ENCODE measurements around the gene EHMT2.
"Not testable (repeated sequence)": the region's sequence is repeated elsewhere in the genome, so short reads cannot be mapped to it uniquely, and the experiment has no call there.

EHMT2 gene

DNA sequence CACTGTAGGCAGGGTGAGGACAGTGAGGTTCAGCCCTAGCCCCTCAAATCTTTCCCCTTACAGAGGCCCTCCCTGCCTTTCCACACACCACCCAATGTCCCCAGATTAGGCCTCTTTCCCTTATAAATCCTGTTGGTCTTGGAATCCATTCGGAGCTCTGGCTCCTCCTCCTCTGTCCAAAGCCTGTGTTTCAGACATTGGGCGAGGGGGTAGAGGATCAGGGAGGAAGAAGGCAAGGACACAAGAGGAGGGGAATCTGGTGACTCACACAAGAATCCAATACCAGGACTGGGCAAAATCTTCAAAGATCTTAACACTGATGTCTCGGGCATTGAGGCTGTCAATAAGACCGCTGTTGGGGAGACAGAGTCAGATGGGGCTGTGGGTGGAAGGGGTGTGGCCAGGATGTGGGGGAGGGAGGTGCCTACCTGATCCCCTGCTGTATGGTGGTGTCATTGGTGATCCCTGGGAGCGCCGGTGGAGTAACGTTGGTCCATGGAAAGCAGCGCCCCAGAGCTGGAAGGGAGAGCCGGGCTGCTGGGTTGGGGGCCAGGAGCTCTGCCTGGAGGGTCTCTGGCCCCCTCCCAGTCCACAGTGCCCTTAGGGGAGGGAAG, 26.3 kb downstream of the EHMT2 start:
- DNase-seq (ENCODE audit: low spot score): no peak

DNA sequence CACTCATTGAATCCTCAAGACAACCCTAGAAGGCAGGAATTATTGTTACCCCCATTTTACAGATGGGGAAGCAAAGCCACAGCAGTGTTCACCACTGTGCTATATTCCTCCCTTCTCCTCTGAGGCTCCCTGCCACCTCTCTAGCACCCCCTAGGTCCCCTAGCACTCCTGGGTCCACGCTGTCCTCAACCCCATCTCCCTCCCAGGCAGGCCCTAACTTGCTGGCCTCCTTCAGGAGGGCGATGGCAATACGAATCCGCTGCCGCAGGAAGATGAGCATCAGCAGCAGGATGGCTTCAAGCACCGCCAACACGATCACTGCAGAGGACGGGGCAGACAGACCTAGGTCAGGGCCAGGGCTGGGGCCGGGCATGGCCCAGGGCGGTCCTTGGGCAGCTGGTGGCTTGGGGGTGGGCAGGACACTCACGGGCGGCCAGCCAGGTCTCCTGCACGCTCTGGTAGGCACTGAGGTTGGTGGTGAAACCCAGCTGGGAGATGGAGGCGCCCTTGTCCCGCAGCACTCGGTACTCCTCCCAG, 27.0 kb downstream of the EHMT2 start:
- peak; percentile 35 for DNase-seq (ENCODE audit: low spot score)

DNA sequence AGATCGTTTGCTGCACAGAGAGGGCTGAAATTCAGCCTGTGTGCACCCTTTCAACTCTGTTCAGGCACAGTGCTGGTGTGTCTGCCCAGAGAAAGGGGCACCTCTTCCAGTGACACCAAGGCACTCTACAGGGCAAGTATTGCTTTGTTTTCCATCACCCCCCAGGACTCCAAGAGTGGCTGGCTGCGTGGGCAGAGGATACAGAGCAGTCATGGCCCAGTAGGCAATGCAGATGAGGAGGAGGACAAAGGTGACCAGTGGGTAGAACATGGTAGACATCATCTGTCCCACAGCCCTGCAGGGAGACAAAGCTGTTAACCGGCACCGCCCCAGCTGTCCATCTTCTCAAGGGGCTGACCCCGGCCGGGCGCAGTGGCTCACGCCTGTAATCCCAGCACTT, 28.2 kb downstream of the EHMT2 start:
- no peak for DNase-seq (ENCODE audit: low spot score)

DNA sequence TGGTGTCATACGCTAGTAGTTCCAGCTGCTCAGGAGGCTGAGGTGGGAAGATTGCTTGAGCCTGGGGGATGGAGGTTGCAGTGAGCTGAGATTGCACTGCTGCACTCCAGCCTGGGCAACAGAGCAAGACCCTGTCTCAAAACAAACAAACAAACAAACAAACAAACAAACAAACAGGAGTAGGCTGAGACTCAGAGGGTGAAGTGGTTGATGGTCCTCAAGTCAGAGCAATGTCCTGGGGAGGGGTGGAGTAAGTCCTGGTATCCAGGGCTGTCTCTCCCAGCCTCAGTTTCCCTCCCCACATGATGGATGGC, 28.9 kb downstream of the EHMT2 start:
- not testable (repeated sequence) for DNase-seq (ENCODE audit: low spot score)

DNA sequence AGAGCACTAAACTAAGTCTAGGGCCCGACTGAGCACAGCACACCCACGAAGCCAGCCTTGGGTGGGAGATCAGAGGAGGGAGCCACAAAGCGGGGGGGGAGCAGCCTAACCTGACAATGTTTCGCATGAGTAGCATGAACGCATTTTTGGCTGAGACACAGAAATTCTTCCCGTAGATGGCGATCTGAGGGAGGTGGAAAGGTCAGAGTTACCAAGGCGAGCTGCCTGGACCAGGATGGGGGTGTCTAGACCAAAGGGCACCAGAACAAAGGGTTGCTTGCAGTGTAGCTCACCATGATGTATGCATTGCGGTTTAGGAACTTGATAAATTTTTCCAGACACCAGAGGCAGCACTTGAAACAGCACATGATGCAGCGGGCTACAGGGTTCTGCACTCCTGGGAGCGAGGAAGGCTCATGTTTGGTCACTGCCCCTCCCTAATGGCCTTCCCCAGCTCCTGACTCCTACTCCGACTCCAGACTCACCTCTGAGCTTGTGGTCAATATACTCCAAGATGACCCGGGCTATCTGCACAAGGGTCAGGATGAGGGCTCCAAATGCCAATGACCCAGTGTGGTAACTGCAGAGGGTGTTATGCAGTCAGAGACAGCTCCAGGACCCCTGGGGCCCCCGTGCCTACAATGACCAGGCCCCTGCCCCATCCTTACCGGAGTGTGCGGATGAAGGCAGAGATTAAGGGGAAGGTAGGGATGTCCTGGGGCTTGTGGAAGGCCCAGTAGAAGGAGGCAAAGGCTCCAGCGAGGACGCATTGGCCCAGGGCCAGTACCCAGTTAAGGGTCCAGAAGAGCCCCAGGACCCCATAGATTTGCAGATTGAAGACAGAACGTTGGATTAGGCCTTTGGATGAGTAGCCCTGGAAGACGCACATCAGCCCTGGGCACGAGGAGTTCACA, 32.0 kb downstream of the EHMT2 start:
- no peak for DNase-seq (ENCODE audit: low spot score)

DNA sequence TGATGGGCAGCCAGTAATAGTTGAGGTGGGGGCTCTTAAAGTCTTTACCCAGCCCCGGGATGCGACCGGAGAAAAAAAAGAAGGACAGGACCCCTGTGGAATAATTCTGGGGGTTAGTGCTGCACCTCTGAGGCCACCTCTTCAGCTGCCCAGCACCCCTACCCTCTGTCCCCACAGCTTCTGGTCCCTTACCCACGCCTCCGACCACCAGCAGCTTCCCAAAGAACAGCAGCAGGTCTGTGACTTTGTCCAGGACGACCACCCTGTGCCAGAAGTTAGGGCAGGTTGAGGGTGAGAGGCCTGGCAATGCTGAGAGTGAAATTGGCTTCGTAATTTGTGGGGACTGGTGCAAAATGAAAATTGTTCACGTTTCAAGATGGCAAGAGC, 32.7 kb downstream of the EHMT2 start:
- DNase-seq (ENCODE audit: low spot score): no peak

DNA sequence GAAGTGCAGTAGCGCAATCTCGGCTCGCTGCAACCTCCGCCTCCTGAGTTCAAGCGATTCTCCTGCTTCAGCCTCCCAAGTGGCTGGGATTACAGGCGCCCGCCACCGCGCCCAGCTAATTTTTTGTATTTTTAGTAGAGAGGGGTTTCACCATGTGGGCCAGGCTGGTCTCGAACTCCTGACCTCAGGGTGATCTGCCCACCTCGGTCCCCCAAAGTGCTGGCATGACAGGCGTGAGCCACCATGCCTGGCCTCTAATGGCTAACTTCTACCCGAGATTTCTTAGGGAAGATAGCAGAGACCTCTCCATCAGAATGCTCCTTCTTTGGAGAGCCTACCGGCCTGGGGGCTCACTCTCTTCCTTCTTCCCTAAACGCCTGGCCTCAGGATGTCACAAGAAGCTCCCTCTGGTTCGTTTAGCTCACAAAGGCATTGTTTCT, 33.4 kb downstream of the EHMT2 start:
- DNase-seq (ENCODE audit: low spot score): not testable (repeated sequence)

DNA sequence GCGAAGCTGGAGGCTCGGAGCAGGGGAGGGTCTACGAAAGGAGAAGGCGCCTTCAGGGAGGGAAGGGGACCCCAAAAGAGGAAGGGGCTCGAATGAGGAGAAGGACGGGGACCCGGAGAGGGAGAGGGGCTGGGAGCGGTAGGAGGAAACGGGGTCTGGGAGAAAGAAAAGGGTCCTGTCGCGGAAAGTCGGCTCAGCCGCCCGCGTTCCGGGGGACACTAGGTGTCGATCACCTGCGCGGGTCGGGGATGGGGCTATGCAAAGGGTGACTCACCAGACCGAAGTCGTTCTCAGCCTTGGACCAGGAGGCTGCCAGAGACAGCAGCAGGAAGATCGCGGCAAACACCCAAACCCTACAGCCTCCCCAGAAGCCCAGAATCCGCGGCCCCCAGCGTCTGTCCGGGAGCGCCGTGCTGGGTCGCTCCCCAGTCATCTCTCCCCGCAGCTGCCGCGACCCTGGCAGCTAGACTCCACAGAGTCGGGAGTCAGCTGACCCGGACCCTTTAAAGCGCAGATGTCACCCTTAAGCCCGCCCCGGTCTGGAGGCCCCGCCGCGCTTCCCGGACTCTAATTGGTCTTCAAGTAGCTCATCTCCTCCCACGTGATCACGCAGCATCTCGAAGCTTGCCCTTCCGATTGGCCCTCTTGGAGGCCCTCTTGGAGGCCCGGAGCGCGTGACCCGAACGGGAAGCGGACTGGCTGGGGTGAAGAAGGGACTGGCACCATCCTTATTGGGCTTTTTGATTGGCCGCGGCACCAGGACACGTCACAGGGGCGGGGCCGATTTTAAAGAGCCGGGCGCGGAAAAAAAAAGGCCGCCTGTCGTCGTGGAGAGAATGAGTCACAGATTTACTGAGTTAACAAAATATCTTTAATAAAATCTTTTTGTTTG, 34.9 kb downstream of the EHMT2 start, which contains the start of gene NEU1:
TSS of gene NEU1 (minus strand) at position 478 of the 892 bp plus-strand sequence. CDS start at position 433, 45 bp downstream.
- peak; percentile 100 for DNase-seq (ENCODE audit: low spot score)

DNA sequence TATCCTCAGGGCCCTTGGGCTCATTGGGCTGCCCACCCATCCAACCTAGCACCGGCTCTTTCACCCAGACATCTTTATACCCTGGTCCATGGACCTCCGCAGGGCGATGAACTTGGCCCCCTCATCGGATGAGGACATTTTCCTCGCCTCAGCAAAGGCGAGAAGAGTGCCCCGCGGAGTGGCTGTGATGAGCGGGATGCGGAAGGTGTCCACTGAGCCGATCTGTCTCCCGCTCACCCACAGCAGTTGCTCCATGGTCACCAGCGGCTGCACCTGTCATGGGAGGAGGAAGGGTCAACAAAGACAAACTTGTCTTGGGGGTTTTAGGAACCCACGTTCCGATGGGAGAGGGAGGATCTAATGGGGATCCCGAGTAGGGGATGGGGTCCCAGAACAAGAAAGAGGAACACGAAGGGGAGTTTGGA, 35.6 kb downstream of the EHMT2 start:
- no peak for DNase-seq (ENCODE audit: low spot score)

DNA sequence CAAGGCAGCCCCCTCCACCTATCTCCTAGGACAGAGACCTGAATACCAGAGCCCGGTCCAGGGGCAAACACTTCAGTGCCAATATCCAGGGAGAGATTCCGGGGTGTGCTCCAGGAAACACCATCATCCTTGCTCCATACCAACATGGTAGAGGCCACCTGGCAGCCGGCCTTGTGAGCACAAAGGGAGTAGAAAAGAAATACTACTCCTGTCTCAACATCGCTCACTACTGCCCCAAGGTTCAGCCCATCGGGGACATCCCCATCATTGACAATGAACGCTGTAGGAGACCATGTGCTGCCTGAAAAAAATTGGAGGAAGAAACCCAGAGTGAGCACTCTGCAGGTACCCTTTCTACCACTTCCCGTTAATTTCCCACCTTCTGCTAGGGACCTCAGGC, 36.3 kb downstream of the EHMT2 start:
- no peak for DNase-seq (ENCODE audit: low spot score)

DNA sequence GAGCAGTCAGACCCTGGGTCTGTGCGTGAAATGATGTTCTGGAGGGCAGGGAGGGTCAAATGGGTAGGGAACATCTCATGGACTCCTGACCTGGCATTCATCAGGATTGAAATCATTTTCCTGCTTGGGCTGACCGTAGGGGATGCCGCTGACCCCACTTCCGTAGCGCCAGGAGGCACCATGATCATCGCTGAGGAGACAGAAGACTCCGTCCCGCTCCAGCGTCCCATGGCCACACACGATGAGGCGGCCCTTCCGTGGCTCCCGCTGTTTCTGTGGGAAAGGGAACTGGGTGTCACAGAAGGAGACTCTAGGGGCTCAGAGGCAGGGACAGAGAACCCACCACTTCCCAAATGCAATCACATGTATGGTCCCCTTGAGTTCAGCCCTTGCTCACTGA, 37.1 kb downstream of the EHMT2 start:
- no peak for DNase-seq (ENCODE audit: low spot score)

DNA sequence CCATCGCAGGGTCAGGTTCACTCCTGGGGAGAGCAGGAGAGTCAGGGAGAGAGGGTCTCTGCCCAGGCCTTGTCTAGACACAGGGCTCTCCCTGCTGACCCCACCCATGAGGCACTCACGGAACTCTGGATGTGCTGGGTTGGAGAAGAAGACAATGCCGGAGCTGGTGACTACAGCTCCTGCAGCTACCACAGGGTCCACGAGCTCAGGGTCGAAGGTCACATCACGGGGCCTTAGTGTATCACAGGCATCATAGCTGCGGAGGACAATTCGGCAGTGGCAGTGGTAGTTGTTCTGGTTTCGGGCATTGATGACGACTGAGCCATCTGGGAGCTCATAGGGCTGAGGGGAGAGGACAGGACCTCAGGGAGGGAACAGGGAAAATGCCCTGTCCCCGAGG, 37.6 kb downstream of the EHMT2 start:
- no peak for DNase-seq (ENCODE audit: low spot score)

DNA sequence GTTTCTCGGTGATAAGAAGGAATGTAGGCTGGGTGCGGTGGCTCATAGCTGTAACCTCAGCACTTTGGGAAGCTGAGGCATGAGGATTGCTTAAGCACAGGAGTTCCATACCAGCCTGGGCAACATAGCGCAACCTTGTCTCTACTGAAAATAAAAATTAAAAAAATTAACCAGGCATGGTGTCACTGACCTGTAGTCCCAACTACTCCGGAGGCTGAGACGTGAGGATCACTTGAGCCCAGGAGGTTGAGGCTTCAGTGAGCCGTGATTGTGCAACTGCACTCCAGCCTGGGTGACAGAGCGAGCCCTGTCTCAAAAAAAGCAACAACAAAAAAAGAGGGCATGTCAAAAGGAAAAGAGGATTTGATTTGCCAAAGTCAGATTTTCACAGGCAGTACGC, 38.8 kb downstream of the EHMT2 start:
- no peak for DNase-seq (ENCODE audit: low spot score)

DNA sequence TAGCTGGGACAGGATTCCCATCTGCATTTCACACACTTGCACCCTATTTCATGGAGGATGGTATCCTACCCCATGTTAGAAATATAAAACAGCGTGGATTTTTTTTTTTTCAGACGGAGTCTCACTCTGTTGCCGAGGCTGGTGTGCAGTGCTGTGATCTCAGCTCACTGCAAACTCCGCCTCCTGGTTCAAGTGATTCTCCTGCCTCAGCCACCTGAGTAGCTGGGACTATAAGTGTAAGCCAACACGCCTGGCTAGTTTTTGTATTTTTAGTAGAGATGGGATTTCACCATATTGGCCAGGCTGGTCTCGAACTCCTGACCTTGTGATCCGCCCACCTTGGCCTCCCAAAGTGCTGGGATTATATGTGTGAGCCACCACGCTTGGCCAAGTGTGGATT, 39.7 kb downstream of the EHMT2 start:
- not testable (repeated sequence) for DNase-seq (ENCODE audit: low spot score)

DNA sequence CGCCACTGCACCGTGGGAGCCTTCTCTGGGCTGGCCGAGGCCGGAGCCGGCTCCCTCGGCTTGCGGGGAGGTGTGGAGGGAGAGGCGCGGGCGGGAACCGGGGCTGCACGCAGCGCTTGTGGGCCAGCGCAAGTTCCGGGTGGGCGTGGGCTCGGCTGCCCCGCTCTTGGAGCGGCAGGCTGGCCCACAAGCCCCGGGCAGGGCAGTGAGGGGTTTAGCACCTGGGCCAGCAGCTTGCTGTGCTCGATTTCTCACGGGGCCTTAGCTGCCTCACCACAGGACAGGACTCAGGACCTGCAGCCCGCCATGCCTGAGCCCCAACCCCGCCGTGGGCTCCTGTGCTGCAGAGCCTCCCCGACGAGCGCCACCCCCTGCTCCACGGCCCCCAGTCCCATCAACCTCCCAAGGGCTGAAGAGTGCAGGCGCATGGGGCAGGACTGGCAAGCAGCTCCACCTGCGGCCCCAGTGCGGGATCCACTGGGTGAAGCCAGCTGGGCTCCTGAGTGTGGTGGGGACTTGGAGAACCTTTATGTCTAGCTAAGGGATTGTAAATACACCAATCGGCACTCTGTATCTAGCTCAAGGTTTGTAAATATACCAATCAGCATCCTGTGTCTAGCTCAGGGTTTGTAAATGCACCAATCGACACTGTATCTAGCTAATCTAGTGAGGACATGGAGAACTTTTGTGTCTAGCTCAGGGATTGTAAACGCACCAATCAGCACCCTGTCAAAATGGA, 45.3 kb downstream of the EHMT2 start:
- DNase-seq (ENCODE audit: low spot score): not testable (repeated sequence)

DNA sequence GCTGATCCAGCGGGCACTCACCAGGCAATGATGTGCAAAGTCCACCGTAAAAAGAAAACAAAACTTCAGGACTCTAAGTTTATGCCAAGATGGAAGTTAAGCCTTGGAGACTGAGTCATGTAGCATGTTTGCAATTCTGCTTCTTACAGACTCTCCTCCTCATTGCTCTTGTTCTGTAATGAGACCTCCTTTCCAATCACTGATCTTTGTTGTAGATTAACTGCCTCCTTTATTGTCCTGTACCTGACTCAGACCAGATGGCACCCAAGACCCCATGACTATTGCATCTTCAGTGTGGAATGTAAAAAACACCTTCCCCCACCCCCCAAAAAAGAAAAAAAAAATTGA, 46.0 kb downstream of the EHMT2 start:
- DNase-seq (ENCODE audit: low spot score): no peak

DNA sequence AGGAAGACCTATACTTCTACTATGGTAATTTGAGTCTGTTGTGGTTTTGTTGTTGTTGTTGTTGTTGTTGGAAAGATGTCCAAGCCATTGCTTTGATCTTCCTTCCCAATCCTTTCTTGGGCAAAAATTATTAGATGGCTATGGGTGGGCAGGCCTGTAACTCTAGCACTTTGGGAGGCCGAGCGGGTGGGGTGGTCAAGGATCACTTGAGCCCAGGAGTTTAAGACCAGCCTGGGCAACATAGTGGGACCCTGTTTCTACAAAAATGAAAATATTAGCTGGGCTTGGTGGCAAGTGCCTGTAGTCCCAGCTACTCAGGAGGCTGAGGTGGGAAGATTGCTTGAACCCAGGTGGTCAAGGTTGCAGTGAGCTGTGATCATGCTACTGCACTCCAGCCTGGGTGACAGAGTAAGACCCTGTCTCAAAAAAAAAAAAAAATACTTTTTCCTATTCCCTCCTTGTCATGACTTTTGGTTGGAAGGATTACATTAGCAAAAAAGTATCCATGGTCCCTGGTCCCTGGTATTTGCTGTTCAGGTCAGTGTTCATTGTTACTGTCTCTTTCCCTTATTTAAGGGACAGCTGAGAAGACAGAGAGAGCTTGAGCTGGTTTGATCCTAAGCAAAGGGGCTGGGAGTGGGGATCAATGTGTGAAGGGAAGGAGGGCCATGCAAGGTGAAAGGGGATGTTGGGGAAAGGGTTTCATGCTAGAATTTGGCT, 46.6 kb downstream of the EHMT2 start:
- no peak for DNase-seq (ENCODE audit: low spot score)

DNA sequence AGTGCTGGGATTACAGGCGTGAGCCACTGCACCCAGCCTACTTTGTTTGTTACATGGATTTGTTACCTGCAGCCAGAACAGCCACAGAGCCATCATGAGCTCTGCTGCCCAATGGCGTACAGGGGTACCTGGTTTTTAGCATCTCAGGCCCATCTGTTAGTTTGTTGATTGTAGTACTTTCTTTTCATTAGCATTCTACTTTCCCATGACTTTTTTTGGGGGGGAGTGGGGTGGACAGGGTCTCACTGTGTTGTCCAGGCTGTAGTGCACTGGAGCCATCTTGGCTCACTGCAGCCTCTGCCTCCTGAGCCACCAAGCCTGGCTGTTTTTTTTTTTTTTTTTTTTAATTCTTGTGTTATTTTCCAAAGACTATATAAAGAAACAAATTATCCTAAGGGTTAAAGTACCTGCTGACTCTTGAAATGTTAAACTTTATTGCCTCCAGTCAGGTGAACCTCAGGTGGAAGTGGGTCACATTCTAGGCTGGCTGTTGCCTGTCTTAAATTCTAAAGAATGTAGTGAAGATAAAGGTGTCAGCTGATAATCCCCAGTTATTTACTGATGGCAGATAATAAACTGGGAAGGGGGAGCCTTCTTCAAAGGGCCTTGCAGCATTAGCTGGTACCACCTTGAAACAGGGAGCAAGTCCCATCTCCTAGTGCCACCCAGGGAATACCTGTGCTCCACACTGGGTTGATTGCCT, 50.1 kb downstream of the EHMT2 start:
- no peak for DNase-seq (ENCODE audit: low spot score)

DNA sequence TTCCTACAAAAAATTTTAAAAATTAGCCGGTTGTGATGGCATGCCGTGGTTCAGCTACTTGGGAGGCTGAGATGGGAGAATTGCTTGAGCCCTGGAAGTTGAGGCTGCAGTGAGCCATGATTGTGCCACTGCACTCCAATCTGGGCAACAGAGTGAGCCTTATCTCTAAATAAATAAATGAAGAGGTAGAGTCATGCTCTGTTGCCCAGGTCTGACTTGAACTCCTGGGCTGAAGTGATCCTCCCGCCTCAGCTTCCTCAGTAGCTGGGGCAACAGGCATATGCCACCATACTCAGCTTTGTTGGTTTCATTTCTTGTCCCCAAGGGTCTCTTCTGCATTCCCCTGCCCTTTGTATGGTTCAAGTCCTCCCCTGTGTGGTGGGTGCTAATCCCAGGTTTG, 53.0 kb downstream of the EHMT2 start:
- DNase-seq (ENCODE audit: low spot score): no peak

DNA sequence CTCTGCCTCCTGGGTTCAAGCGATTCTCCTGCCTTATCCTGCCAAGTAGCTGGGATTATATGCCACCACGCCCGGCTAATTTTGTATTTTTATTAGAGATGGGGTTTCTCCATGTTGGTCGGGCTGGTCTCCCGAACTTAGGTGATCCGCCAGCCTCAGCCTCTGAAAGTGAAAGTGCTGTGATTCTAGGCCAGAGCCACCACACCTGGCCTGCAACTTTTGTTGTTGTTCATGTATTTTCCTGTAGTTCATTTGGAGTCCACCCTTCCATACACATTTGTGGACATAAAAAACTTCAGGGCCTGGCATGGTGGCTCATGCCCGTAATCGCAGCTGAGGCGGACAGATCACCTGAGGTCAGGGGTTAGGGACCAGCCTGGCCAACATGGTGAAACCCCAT, 55.4 kb downstream of the EHMT2 start:
- DNase-seq (ENCODE audit: low spot score): no peak
